Measurements from ENCODE around the gene UNKL.

GRCh38 chr16:1437606-1438005, 23.1 kb upstream of the UNKL start:
- TF ChIP-seq CTCF (IDR thresholded peaks at IDR 0.05) (no peak), POLR2A (IDR thresholded peaks at IDR 0.05) (no peak)
